Parathyroid adenoma (tissue), 2 donors: ENCODE data around the gene C3orf52.

Source experiments
- H2AFZ ChIP-seq: fragments of 300-600 bp; sonication (generic); one replicate; pipeline ENCODE4 v1.7.0; 2017; ENCODE audit warnings: antibody characterized with exemption, mild to moderate bottlenecking
- H3K27ac ChIP-seq: fragments of 300-600 bp; sonication (generic); one replicate; pipeline ENCODE4 v1.7.0; 2017
- H3K27me3 ChIP-seq: fragments of 300-600 bp; sonication (generic); one replicate; pipeline ENCODE4 v1.7.0; 2017; ENCODE audit warnings: low read length; ENCODE audit not compliant: control insufficient read depth, insufficient read depth
- H3K36me3 ChIP-seq: fragments of 300-600 bp; sonication (generic); one replicate; pipeline ENCODE4 v1.7.0; 2017; ENCODE audit warnings: low read length; ENCODE audit not compliant: control insufficient read depth, insufficient read depth
- H3K4me1 ChIP-seq: fragments of 300-600 bp; sonication (generic); one replicate; pipeline ENCODE4 v1.7.0; 2017; ENCODE audit warnings: control low read depth
- H3K4me2 ChIP-seq: fragments of 300-600 bp; sonication (generic); one replicate; pipeline ENCODE4 v1.7.0; 2017; ENCODE audit warnings: low read length
- H3K4me3 ChIP-seq: fragments of 300-600 bp; sonication (generic); one replicate; pipeline ENCODE4 v1.7.0; 2017; ENCODE audit warnings: low read depth, low read length
- H3K79me2 ChIP-seq: fragments of 300-600 bp; sonication (generic); one replicate; pipeline ENCODE4 v1.7.0; 2017; ENCODE audit warnings: control low read depth
- H3K9ac ChIP-seq: fragments of 300-600 bp; sonication (generic); one replicate; pipeline ENCODE4 v1.7.0; 2017; ENCODE audit warnings: mild to moderate bottlenecking
- H3K9me3 ChIP-seq: fragments of 300-600 bp; sonication (generic); one replicate; pipeline ENCODE4 v1.7.0; 2017; ENCODE audit warnings: low read length; ENCODE audit not compliant: control insufficient read depth
- TF ChIP-seq, protein P1 (sequence below): fragments of 300-600 bp; sonication (generic); IDR thresholded peaks from one replicate; pipeline ENCODE4 v1.7.0; 2017; ENCODE audit warnings: antibody characterized with exemption, mild to moderate bottlenecking
- donor health status: primary hyperparathyroidism.

The C3orf52 gene

GRCh38 chr3:112136959-112137693 is 50.9 kb downstream of the C3orf52 start:
- no peaks in the 10 kb centered on the region for H3K4me1 ChIP-seq
- H3K27me3 ChIP-seq: no peaks in the 10 kb centered on the region
- no peaks in the 10 kb centered on the region for H3K36me3 ChIP-seq
- H3K79me2 ChIP-seq: no peaks in the 10 kb centered on the region
- H3K9ac ChIP-seq: no peak overlapping the region
- H3K4me3 ChIP-seq: no peak overlapping the region
- TF ChIP-seq, protein P1, sequence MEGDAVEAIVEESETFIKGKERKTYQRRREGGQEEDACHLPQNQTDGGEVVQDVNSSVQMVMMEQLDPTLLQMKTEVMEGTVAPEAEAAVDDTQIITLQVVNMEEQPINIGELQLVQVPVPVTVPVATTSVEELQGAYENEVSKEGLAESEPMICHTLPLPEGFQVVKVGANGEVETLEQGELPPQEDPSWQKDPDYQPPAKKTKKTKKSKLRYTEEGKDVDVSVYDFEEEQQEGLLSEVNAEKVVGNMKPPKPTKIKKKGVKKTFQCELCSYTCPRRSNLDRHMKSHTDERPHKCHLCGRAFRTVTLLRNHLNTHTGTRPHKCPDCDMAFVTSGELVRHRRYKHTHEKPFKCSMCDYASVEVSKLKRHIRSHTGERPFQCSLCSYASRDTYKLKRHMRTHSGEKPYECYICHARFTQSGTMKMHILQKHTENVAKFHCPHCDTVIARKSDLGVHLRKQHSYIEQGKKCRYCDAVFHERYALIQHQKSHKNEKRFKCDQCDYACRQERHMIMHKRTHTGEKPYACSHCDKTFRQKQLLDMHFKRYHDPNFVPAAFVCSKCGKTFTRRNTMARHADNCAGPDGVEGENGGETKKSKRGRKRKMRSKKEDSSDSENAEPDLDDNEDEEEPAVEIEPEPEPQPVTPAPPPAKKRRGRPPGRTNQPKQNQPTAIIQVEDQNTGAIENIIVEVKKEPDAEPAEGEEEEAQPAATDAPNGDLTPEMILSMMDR: no peak
- H2AFZ ChIP-seq: no peak overlapping the region
- H3K4me2 ChIP-seq: no peak overlapping the region
- H3K9me3 ChIP-seq: no peaks in the 10 kb centered on the region
- H3K27ac ChIP-seq: no peak overlapping the region

DNA sequence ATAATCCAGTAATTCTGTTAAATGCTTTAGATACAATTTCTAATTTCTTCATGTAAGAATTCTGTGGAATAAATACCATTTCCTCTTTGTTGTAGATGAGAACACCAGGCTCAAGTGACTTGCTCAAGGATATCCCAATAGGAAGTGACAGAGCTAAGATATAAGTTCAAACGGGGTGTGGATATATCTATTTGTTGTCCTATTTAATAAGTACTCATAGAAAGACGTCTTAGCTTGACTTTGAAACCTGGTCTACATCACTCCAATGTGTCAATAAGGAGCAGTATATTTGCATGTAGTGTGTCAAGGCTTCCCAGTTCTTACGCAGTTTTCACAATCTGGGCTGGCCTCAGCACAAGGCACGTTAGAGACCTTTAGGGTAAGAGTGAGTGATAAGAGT is 51.6 kb downstream of the C3orf52 start:
- no peak overlapping the region for H2AFZ ChIP-seq
- TF ChIP-seq, protein P1: no peak
- H3K9ac ChIP-seq: no peak overlapping the region
- H3K4me1 ChIP-seq: no peaks in the 10 kb centered on the region
- no peaks in the 10 kb centered on the region for H3K79me2 ChIP-seq
- H3K4me3 ChIP-seq: no peak overlapping the region
- no peak overlapping the region for H3K27ac ChIP-seq
- H3K4me2 ChIP-seq: no peak overlapping the region
- no peaks in the 10 kb centered on the region for H3K9me3 ChIP-seq
- no peaks in the 10 kb centered on the region for H3K27me3 ChIP-seq
- no peaks in the 10 kb centered on the region for H3K36me3 ChIP-seq

- H3K36me3 ChIP-seq: no peaks in the 10 kb centered on the region
- H3K4me2 ChIP-seq: no peak overlapping the region
- H3K79me2 ChIP-seq: no peaks in the 10 kb centered on the region
- H3K9ac ChIP-seq: no peak overlapping the region
- H2AFZ ChIP-seq: no peak overlapping the region
- TF ChIP-seq, protein P1: no peak
- H3K9me3 ChIP-seq: no peaks in the 10 kb centered on the region
- H3K4me1 ChIP-seq: no peaks in the 10 kb centered on the region
- H3K27me3 ChIP-seq: no peaks in the 10 kb centered on the region
- H3K4me3 ChIP-seq: no peak overlapping the region
- H3K27ac ChIP-seq: no peak overlapping the region
These were observed 52.2 kb downstream of the C3orf52 start for GRCh38 chr3:112138219-112138969.

GRCh38 chr3:112140584-112140983 is 54.4 kb downstream of the C3orf52 start:
- TF ChIP-seq, protein P1: no peak
- no peaks in the 10 kb centered on the region for H3K79me2 ChIP-seq
- H3K36me3 ChIP-seq: no peaks in the 10 kb centered on the region
- H3K4me1 ChIP-seq: no peaks in the 10 kb centered on the region
- no peak overlapping the region for H2AFZ ChIP-seq
- H3K4me2 ChIP-seq: no peak overlapping the region
- no peak overlapping the region for H3K4me3 ChIP-seq
- H3K27me3 ChIP-seq: no peaks in the 10 kb centered on the region
- H3K9me3 ChIP-seq: no peaks in the 10 kb centered on the region
- no peak overlapping the region for H3K27ac ChIP-seq
- H3K9ac ChIP-seq: no peak overlapping the region
